A549 (cell line): ENCODE measurements around the gene TMEFF2.

Experiments
- EP300 ChIP-seq, 2 experiments: fragments of >200 bp; sonication (Bioruptor Twin); formaldehyde crosslinking; IDR thresholded peaks; 2 replicates in 1 of 2; 3 replicates in 1 of 2; pipeline ENCODE4 v1.6.1; 2016 to 2017
- ESRRA ChIP-seq: fragments of 150-350 bp; IDR thresholded peaks from 2 replicates; pipeline ENCODE4 v1.6.1; 2014; ENCODE audit warnings: mild to moderate bottlenecking, low read length, borderline replicate concordance
- FOXS1 ChIP-seq: fragments of 250-450 bp; sonication (Bioruptor Pico); IDR thresholded peaks from 2 replicates; pipeline ENCODE4 v1.5.0; 2020; ENCODE audit warnings: mild to moderate bottlenecking, moderate library complexity
- HDAC2 ChIP-seq: fragments of 200-600 bp; sonication (generic); IDR thresholded peaks from 2 replicates; pipeline ENCODE4 v1.6.1; 2016
- JUNB ChIP-seq: fragments of >200 bp; sonication (Bioruptor Twin); formaldehyde crosslinking; IDR thresholded peaks from 2 replicates; pipeline ENCODE4 v1.6.1; 2016
- MAZ ChIP-seq: fragments of 150-350 bp; IDR thresholded peaks from 2 replicates; pipeline ENCODE4 v1.6.1; 2014; ENCODE audit warnings: antibody characterized with exemption, low read depth, low read length, borderline replicate concordance
- POLR2A ChIP-seq: IDR thresholded peaks from 2 replicates; pipeline ENCODE4 v1.6.1; 2012; ENCODE audit warnings: mild to moderate bottlenecking, low read length
- TF ChIP-seq, protein P1 (sequence below): fragments of >200 bp; sonication (Bioruptor Twin); formaldehyde crosslinking; IDR thresholded peaks from 3 replicates; pipeline ENCODE4 v1.6.1; 2016
- TF ChIP-seq, protein P2 (sequence below): fragments of >200 bp; sonication (Bioruptor Twin); formaldehyde crosslinking; IDR thresholded peaks from 3 replicates; pipeline ENCODE4 v1.5.1; 2016

DNA sequence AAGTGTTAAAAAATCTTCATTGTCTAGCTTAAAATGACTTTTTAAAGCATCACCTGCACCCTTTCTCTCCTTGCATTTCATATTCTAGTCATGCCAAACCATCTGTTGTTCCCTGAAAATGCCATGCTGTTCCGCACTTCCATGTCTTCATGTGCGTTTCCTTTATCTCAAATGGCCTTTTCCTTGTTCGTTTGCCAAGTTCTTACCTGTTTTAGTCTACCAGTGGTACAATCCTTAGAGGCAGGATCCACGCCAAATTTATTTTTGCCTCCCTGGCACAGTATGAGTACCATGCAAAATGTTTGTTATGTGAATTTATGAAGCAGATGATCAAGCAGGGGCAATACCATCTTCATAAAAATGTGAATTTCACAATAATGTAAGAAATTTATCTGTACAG is 37.0 kb downstream of the TMEFF2 start:
- TF ChIP-seq, protein P1, sequence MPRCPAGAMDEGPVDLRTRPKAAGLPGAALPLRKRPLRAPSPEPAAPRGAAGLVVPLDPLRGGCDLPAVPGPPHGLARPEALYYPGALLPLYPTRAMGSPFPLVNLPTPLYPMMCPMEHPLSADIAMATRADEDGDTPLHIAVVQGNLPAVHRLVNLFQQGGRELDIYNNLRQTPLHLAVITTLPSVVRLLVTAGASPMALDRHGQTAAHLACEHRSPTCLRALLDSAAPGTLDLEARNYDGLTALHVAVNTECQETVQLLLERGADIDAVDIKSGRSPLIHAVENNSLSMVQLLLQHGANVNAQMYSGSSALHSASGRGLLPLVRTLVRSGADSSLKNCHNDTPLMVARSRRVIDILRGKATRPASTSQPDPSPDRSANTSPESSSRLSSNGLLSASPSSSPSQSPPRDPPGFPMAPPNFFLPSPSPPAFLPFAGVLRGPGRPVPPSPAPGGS: no peak
- TF ChIP-seq JUNB: no peak
- TF ChIP-seq, protein P2, sequence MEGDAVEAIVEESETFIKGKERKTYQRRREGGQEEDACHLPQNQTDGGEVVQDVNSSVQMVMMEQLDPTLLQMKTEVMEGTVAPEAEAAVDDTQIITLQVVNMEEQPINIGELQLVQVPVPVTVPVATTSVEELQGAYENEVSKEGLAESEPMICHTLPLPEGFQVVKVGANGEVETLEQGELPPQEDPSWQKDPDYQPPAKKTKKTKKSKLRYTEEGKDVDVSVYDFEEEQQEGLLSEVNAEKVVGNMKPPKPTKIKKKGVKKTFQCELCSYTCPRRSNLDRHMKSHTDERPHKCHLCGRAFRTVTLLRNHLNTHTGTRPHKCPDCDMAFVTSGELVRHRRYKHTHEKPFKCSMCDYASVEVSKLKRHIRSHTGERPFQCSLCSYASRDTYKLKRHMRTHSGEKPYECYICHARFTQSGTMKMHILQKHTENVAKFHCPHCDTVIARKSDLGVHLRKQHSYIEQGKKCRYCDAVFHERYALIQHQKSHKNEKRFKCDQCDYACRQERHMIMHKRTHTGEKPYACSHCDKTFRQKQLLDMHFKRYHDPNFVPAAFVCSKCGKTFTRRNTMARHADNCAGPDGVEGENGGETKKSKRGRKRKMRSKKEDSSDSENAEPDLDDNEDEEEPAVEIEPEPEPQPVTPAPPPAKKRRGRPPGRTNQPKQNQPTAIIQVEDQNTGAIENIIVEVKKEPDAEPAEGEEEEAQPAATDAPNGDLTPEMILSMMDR: no peak
- TF ChIP-seq FOXS1 (CRISPR knock-in tag): no peak
- TF ChIP-seq POLR2A: no peak
- TF ChIP-seq ESRRA: no peak
- TF ChIP-seq HDAC2: no peak
- no peak for TF ChIP-seq MAZ
- no peak for TF ChIP-seq EP300 (IDR thresholded peaks at IDR 0.05)
